Transverse colon (tissue), 4 donors: ENCODE results near the gene ADAMTS3. TPM values are rescaled to one million over a fixed set of nuclear protein-coding genes. Genes with fewer than 3 reads are reported as not detected.

Experiments
- DNase-seq: peaks from one replicate; pipeline ENCODE4 v3.0.0-alpha.2; 2019
- H3K27ac ChIP-seq, 4 donors: fragments of 200-600 bp; sonication (generic); 2 replicates each; pipeline ENCODE4 v1.5.1; 2016 to 2018; ENCODE audit warnings: inconsistent platforms in 4 of 4
- H3K27me3 ChIP-seq: fragments of 200-600 bp; sonication (generic); 2 replicates; pipeline ENCODE4 v1.5.1; 2017; ENCODE audit warnings: inconsistent platforms
- H3K36me3 ChIP-seq, 4 donors: fragments of 200-600 bp; sonication (generic); 2 replicates each; pipeline ENCODE4 v1.5.1; 2017 to 2019; ENCODE audit warnings: inconsistent platforms in 4 of 4
- H3K4me1 ChIP-seq, 4 donors: fragments of 200-600 bp; sonication (generic); 2 replicates each; pipeline ENCODE4 v1.5.1; 2017 to 2020; ENCODE audit warnings: inconsistent platforms in 4 of 4
- H3K4me3 ChIP-seq, 4 donors: fragments of 200-600 bp; sonication (generic); 1 replicate in 1 of 4; 2 replicates in 3 of 4; pipeline versions ENCODE4 v1.5.1 to v1.6.1; 2017 to 2019; ENCODE audit warnings: inconsistent platforms in 4 of 4
- H3K9me3 ChIP-seq, 2 donors: fragments of 200-600 bp; sonication (generic); 2 replicates each; pipeline ENCODE4 v1.5.1; 2017 to 2019; ENCODE audit warnings: inconsistent platforms in 2 of 2
- EP300 ChIP-seq: sonication (generic); formaldehyde crosslinking; IDR thresholded peaks from one replicate; pipeline ENCODE4 v1.6.1; 2017; ENCODE audit warnings: antibody characterized with exemption, low read depth
- POLR2A ChIP-seq: fragments of 450-650 bp; IDR thresholded peaks from one replicate; pipeline ENCODE4 v1.6.1; 2016; ENCODE audit warnings: antibody characterized with exemption, mild to moderate bottlenecking, moderate library complexity
- POLR2AphosphoS5 ChIP-seq, 3 donors: sonication (generic); formaldehyde crosslinking; IDR thresholded peaks; one replicate each; pipeline ENCODE4 v1.6.1; 2016; ENCODE audit warnings: antibody characterized with exemption in 3 of 3
- WGBS, 2 donors: methylation state at CpG; one replicate each; pipeline ENCODE4 v1.1.5; 2018; ENCODE audit warnings: low coverage in 1 of 2; 5-methylcytosine and 5-hydroxymethylcytosine counted together
- in situ Hi-C, 4 donors: fragments of 200-750 bp; cut with MboI; loops; one replicate each; pipeline versions ENCODE4 v1.15.0 to v1.15.1; 2017; ENCODE audit warnings: low sequenced_read_pairs in 3 of 4, low pct_ligation_motif_present in 1 of 4, low pct_unique_long_range_greater_than_20kb in 1 of 4
- intact Hi-C: fragments of 100-400 bp; cut with DNase I; formaldehyde crosslinking; loops from one replicate; pipeline ENCODE4 v1.15.1; 2023; ENCODE audit warnings: low total_unique reads
- total RNA-seq, 4 donors: library from RNA; depleted of rRNA; stranded (reverse); fragments of >200 nt; gene quantifications; one replicate each; pipeline ENCODE4 v1.1.0, GENCODE V29; 2016
- TF ChIP-seq, protein P1 (sequence below), 5 experiments: fragments of 200-600 bp in 3 of 5; fragments of 450-650 bp in 2 of 5; sonication (generic) in 3 of 5; IDR thresholded peaks; 1 replicate in 2 of 5; 2 replicates in 3 of 5; pipeline ENCODE4 v1.5.1; 2016 to 2017; ENCODE audit warnings: antibody characterized with exemption in 5 of 5, inconsistent platforms in 3 of 5, mild to moderate bottlenecking in 2 of 5, moderate library complexity in 1 of 5

The ADAMTS3 gene
- total RNA-seq, 4 donors from 2014 or later: 0.14 to 0.64 TPM; not detected in 2

DNA sequence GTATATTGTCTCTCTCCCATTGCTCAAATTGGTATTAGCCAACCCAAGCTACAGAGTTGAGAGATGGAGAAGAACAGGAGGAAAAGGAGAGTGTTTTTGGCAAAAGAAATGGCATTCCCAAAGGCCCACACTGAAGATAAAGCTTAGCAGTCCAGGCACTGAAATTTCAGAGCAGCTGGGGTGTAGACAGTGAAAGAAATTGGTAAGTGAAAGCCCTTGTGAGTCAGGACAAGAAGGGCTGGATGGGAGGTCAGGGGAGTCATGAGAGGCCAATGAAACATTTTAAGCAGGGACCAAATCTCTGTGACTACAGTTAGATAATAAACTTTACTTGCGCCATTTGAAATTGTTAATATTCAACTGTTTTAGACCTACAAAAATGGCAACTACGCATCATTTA is 177.7 kb downstream of the ADAMTS3 start:
- Histone ChIP-seq H3K4me3 (no peak overlapping the region), H3K9me3 (no peaks in the 10 kb centered on the region), H3K27ac (no peak overlapping the region), H3K36me3 (no peaks in the 10 kb centered on the region), H3K27me3 (no peaks in the 10 kb centered on the region), H3K4me1 (no peaks in the 10 kb centered on the region)
- in situ Hi-C loops (no loop called here), intact Hi-C loops (no loop called here)
- WGBS, 2 donors: 86 to 97% methylated on average over 1 to 2 of the region's 2 CpGs
- no peak for DNase-seq
- TF ChIP-seq, protein P1, sequence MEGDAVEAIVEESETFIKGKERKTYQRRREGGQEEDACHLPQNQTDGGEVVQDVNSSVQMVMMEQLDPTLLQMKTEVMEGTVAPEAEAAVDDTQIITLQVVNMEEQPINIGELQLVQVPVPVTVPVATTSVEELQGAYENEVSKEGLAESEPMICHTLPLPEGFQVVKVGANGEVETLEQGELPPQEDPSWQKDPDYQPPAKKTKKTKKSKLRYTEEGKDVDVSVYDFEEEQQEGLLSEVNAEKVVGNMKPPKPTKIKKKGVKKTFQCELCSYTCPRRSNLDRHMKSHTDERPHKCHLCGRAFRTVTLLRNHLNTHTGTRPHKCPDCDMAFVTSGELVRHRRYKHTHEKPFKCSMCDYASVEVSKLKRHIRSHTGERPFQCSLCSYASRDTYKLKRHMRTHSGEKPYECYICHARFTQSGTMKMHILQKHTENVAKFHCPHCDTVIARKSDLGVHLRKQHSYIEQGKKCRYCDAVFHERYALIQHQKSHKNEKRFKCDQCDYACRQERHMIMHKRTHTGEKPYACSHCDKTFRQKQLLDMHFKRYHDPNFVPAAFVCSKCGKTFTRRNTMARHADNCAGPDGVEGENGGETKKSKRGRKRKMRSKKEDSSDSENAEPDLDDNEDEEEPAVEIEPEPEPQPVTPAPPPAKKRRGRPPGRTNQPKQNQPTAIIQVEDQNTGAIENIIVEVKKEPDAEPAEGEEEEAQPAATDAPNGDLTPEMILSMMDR (IDR thresholded peaks at IDR 0.05): no peak
- TF ChIP-seq EP300 (no peak), POLR2A (no peak), POLR2AphosphoS5 (IDR thresholded peaks at IDR 0.05) (no peak)

DNA sequence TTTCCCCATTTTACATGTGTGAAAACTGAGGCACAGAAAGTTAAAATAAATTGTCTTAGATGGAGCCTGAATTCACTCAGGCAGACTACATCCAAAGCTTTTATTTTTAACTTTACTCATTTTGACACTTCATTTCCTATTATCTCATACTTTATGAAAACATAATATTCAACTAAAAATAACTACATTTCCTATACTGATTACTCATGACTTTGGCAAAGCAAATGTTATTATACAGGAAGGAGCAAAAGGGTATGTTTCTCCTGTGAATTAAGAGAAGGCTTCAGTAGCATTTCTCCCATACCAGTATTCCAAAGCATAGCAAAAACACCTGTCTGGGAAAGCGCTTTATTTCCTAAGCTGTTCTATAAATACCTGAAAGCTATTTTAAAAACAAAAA is 178.6 kb downstream of the ADAMTS3 start:
- in situ Hi-C loops: no loop called here
- Histone ChIP-seq H3K36me3 (no peaks in the 10 kb centered on the region), H3K4me3 (no peak overlapping the region), H3K27me3 (no peaks in the 10 kb centered on the region), H3K4me1 (no peaks in the 10 kb centered on the region), H3K9me3 (no peaks in the 10 kb centered on the region), H3K27ac (no peak overlapping the region)
- WGBS, 2 donors: 84 to 88% methylated on average over 1 of the region's 1 CpG
- DNase-seq: no peak
- intact Hi-C loops: no loop called here
- TF ChIP-seq EP300: no peak
- no peak for TF ChIP-seq POLR2A
- TF ChIP-seq, protein P1 (IDR thresholded peaks at IDR 0.05): no peak
- no peak for TF ChIP-seq POLR2AphosphoS5 (IDR thresholded peaks at IDR 0.05)

DNA sequence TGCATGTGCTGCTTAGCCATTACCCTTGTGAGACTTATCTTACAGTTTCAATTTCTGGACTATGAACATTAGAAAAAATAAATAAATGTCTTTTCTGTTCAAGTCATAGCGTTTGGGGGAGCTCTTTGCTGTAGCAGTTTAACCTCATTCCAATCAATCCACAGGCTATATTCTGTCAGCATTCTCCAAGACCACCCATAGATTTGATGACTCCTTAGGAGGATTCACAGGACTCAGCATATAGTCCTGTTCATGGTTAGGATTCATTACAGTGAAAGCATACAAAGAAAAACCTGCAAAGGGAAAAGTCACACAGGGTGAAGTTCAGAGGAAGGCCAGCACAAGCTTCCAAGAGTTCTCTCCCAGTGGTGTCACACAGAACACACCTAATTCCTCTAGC is 180.5 kb downstream of the ADAMTS3 start:
- Histone ChIP-seq H3K4me3 (no peak overlapping the region), H3K9me3 (no peaks in the 10 kb centered on the region), H3K27me3 (no peaks in the 10 kb centered on the region), H3K36me3 (no peaks in the 10 kb centered on the region), H3K27ac (no peak overlapping the region), H3K4me1 (no peaks in the 10 kb centered on the region)
- intact Hi-C loops: no loop called here
- in situ Hi-C loops: no loop called here
- TF ChIP-seq POLR2A (no peak), POLR2AphosphoS5 (IDR thresholded peaks at IDR 0.05) (no peak), EP300 (no peak)
- TF ChIP-seq, protein P1 (IDR thresholded peaks at IDR 0.05): no peak
- WGBS, 2 donors: 67 to 68% methylated on average over 1 of the region's 1 CpG
- no peak for DNase-seq

DNA sequence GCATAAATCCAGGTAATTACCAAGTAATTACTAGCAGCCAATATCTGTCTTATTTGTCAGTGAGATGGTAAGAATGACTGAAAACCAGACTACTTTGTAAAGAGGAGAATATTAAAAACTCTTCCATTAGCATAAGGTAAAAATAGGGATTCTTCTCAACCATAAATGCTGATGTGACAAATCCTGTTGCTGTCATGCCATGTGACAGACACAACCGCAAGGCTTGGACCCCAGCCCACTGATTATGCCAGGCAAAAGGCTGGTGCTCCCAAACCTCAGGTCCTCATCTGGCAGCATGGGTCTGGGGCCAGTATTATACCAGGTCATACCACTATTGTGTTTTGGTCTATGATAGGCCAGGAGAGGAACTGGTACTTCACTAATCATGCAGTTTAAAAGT is 181.1 kb downstream of the ADAMTS3 start:
- no peaks in the 10 kb centered on the region for H3K9me3 ChIP-seq
- TF ChIP-seq POLR2AphosphoS5 (IDR thresholded peaks at IDR 0.05): no peak
- TF ChIP-seq, protein P1 (IDR thresholded peaks at IDR 0.05): no peak
- no peak for TF ChIP-seq EP300
- no peak for TF ChIP-seq POLR2A
- no peaks in the 10 kb centered on the region for H3K27me3 ChIP-seq
- H3K4me3 ChIP-seq: no peak overlapping the region
- no peaks in the 10 kb centered on the region for H3K36me3 ChIP-seq
- H3K4me1 ChIP-seq: no peaks in the 10 kb centered on the region
- in situ Hi-C loops (no loop called here), intact Hi-C loops (no loop called here)
- DNase-seq: no peak
- 81% methylated on average over 1 of the region's 1 CpG; no CpG with 5 or more reads in 1 of the 2 donors for WGBS, 2 donors
- no peak overlapping the region for H3K27ac ChIP-seq
